HG03159 (cell line): ENCODE results near the gene LYPLA2.

Source experiments
- ATAC-seq: cut with Tn5 transposase; IDR thresholded peaks from one replicate; pipeline ENCODE4 v1.9.1; 2021; ENCODE audit warnings: mild to moderate bottlenecking, moderate library complexity; ENCODE audit not compliant: unreplicated experiment

The LYPLA2 gene

DNA sequence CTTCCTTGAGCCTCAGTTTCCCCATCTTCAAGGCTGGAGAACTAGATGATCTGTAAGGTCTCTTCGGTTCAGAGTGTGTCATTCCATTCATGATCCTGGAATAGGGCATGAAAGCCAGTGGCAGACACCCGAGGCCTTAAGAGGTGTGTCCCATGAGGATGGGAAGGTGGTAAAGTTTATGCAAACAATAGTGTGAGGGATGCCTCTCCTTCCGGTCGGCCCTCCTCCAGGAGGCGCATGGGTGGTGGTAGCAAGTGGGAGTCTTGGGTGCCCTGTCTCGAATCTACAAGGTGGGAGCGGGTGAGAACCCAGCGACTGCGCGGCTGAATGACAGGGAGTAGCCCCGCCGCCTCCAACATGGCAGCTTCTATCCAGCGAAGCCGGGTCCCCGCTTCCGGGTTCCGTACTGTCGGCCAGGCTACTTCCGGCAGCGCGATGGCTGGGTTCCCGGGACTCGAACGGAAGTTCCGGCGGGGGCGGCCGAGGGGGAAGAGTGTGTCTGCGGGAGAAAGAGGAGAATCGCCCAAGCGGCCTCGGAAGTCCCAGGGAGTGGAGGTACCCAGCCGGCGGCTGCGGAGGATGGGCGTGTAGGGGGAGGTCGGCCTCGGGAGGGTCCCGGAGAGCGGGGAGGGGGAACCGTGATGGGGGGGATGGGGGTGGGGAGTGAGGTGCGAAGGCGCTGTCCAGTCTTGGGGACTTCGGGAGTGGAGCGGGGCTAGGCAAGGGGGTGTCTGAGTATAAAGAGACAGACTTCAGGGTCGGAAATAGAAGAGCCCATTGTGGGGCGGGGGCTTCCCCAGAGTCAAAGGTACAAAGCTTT is at the start of gene LYPLA2:
Gene LYPLA2, plus strand, starts transcription at position 450 of the 820 bp plus-strand sequence. CDS start 1,538 bp downstream, outside the sequence.
- ATAC-seq = peak; percentile 65

- no peak for ATAC-seq
Measured at GRCh38 chr1:23741609-23742008, 49.3 kb upstream of the LYPLA2 start.

DNA sequence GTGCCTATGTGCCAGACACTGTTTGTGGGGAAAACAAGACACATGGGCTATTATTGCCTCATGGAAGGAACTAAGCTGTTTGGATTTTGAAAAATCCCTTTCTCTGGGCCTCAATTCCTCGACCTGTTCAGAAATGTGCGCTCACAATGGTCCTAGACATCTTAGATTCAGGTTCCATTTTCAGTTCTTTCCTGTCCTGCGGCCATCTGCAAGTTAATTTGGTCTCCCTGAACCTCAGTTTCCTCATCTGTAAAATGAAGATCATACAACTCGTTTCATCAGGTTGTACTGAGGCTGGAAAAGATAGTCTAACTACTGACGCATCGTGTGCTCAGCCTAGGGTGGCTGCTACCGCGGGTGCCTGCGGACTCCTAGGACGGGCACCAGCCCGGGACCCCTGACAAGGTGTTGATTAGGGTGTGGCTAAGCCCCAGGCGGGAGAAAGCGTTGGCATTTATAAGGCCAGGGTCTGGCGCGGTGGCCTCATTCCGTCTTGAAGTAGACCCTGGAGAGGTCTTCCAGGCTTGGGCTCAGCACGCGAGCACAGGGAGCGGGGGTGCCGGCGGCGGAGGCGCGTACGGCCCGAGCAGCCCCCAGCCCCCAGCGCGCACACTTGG is 48.2 kb upstream of the LYPLA2 start:
- ATAC-seq = no peak

DNA sequence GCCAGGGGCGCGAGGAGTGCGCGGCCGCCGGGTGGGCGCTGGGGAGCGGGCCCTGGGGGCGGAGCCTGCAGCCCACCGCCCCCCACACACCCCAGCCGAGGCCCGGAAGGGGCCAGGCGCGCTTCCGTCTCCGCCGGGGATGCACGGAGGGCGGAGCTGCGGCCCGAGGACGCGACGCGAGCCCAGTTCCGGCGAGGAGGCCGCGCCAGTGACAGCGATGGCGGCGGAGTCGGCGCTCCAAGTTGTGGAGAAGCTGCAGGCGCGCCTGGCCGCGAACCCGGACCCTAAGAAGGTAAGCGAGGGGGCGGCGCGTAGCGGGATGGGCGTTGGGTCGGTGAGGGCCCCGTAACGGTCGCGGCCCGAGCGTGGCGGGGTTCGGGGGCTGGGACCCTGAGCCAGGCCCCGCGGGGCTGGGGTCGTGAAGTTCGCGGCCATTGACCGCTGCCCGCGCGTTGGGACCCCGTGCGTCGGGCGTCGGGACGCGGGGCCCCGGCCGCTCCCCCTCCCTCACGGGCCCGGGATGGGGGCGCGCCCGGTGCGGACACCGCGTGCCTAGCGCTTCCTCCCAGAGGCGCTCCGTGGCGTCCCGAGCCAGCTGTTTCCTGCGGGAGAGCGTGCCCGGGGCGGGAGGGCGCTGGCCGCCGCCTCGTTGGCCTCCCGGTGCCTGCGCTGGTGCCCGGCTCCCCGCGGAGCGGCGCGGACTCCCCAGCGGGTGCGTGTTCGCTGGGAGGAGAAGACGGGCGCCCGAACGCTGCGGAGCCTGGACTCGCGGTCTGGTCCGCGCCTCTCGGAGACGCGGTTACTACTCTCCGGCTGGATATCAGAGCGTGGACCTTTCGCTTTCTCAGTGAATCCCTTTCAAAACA is 47.4 kb upstream of the LYPLA2 start, which contains the start of gene ELOA:
Gene ELOA, plus strand, starts transcription at position 185 of the 866 bp plus-strand sequence. Its CDS starts 33 bp downstream, at position 218.
- ATAC-seq = no peak

DNA sequence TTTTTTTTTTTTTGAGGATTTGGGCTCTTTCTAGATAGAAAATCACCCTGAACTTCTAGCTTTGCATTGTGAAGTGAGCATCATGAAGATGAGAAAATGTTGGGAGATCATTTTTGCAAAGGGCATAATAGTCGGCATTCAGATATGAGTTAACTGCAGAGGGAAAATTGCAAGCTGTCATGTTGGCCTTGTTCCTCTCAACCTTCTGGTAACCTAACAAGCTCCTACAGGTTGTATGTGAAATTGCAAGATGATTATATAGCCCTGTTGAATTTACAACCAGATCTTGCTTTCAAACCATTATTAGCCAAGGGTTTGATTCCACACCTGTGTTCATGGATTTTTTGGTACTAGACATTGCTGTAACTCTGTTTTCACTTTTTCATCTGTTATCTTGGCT is 45.4 kb upstream of the LYPLA2 start:
- ATAC-seq = no peak

DNA sequence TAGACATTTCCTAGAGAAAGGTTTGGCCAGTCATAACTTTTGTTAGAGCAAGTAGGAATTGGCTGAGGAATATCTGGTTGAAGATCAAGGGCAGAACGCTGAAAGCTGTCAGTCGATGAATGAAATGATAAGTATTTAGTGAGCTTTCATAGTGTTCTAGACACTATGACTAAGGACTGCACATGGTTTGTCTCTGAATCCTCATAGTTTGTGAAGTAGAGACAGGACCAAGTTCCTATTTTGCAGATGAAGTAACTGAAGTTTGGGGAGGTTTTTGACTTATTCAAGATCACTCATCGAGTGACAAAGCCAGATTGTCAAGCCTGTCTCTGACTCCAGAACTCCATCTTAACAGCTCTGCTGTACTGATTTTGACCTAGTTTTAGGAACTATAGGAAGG is 42.9 kb upstream of the LYPLA2 start:
- no peak for ATAC-seq

- no peak for ATAC-seq
Measured at GRCh38 chr1:23751050-23751814, 39.7 kb upstream of the LYPLA2 start.

- ATAC-seq = no peak
Measured at GRCh38 chr1:23751815-23752200, 39.1 kb upstream of the LYPLA2 start.

- ATAC-seq = no peak
Measured at GRCh38 chr1:23752909-23753308, 38.0 kb upstream of the LYPLA2 start.

GRCh38 chr1:23756676-23757075 is 34.3 kb upstream of the LYPLA2 start:
- no peak for ATAC-seq

DNA sequence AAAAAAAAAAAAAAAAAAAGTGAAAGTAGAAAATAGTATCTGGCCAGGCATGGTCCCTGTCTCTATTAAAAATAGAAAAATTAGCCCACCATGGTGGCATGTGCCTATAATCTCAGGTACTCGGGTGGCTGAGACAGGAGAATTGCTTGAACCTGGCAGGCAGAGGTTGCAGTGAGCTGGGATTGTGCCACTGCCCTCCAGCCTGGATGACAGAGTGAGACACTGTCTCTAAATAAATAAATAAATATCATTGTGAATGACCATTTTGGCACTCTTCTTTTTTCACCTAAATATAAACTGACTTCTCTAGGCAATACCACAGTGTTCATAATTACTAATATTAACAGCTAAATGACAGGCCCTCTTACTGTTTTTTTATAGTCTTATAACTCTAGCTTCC is 33.1 kb upstream of the LYPLA2 start:
- ATAC-seq = no peak

DNA sequence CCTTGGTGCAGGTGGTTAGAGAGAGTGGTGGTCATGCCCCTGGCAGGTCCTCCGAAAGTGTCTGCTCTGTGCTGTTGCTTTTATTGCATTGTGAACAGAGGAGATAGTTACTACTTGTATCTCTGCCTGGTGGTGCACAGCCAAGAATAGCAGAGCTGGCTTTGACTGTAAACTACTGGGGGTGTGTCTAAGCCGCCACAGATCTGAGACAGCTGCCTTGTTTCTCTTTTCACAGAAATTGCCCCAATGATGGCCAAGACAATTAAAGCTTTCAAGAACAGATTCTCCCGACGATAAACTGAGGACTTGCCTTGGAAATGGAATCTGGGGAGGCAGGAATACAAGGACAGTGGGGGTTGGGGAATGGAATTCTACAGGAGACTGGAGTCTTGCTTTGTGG is 31.7 kb upstream of the LYPLA2 start:
- no peak for ATAC-seq

DNA sequence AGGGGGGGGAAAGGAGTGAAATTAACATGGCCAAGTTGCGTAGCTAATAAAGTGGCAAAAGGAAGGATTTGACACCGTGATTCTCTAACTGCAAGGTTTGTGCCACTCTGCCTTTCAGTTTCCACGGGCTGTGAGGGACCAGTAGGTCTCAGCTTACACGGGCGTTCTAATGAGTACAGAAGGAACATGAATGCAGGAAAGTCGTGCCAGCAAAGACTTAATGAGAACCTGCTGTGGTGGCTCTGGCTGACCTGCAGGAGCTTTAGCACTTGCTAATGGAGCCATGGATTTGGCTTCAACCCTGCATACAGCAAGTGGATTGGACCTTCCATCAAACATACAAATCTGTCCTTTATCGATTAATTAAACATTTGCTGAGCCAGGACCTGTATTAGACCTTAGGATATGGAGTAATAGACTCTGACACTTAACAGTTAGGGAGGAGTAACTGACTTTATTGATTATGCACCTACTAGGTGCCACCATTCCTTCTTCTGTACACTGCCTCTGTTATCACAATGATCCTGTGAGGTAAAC is 27.8 kb upstream of the LYPLA2 start:
- no peak for ATAC-seq

- ATAC-seq = no peak
Measured at GRCh38 chr1:23768733-23769132, 22.2 kb upstream of the LYPLA2 start.

DNA sequence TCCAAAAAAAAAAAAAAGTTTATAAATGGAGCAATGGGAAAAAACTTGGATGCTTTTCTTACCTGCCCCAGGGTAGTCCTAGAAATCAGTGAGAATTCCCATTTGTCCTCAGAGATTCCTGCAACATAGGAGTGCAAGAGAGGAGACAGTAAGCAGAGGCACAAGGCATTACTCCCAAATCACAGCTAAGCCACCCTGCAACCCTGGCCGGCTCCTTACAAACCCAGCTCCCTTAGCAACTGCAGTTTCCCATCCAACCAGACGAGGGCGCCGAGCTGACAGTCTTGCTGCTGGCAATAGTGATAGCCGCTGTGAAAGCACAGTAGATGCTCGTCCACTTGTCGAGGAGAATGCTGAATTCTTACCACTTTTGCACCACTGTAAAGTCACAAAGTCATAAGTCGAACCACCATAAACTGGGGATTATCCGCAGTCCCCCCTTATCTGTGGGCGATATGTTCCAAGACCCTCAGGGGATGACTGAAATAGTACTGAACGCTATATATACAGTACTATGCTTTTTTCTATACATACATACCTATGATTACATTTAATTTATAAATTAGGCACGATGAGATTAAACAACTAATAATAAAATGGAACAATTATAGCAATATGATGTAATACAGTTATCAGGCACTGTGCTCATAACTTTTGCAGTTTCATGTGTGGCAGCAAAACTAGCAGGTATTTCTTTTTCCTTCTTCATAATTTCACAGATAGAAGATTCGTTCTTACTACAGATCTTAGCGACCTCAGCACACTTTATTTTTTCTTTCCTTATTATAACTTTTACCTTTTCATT is 18.7 kb upstream of the LYPLA2 start:
- ATAC-seq = peak; percentile 62

DNA sequence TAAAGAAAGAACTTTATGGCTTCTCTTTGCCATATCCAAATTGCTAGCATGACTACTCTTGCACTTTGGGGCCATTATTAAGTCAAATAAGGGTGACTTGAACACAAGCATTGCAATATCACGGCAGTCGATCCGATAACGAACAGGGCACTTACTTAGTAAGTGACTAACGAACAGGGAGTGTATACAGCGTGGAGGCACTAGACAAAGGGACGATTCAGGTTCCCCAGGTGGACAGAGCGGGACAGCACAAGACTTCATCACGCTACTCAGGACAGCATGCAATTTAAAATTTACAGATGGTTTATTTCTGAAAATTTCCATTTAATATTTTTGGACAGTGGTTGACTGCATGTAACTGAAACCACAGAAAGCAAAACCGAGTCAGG is 18.1 kb upstream of the LYPLA2 start:
- no peak for ATAC-seq

DNA sequence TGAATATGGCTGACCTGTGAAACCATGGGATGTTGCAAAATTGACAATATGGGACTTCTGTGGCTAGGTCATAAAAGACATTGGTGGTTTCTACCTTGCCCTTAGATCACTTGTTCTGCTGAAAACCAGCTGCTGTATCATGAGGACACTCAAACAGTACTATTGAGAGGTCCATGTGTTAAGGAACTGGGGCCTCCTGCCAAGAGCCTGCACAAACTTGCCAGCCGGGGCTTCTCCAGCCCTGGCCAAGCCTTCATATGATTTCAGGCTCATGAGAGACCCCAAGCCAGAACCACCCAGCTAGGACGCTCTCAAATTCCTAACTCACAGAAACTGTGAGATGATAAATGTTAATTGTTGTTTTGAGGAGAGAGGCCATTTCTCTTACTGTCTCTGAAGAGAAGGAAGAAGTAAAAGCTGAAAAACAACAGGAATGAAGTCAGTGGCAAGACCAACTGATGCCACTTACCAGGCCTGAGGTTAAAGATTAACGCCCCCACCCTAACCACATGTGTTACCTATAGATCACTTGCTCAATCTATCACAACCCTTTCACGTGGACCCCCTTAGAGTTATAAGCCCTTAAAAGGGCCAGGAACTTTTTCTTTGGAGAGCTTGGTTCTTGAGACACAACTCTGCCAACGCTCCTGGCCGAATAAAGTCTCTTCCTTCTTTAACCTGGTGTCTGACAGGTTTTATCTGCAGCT is 16.6 kb upstream of the LYPLA2 start:
- ATAC-seq = no peak

GRCh38 chr1:23776217-23776616 is 14.7 kb upstream of the LYPLA2 start:
- ATAC-seq = no peak
